Astrocyte (in vitro differentiated cells and primary cell): Measurements from ENCODE around the gene ENPP3.

Experiments
- EZH2 ChIP-seq: IDR thresholded peaks from 2 replicates; pipeline ENCODE4 v1.6.1; 2012; ENCODE audit warnings: mild to moderate bottlenecking, low read length, inconsistent platforms; ENCODE audit not compliant: insufficient read depth
- TF ChIP-seq, protein P1 (sequence below): IDR thresholded peaks from 2 replicates; pipeline ENCODE4 v1.5.1; 2011; ENCODE audit warnings: low read depth, mild to moderate bottlenecking, inconsistent platforms, low read length, moderate library complexity; ENCODE audit not compliant: insufficient read depth

DNA sequence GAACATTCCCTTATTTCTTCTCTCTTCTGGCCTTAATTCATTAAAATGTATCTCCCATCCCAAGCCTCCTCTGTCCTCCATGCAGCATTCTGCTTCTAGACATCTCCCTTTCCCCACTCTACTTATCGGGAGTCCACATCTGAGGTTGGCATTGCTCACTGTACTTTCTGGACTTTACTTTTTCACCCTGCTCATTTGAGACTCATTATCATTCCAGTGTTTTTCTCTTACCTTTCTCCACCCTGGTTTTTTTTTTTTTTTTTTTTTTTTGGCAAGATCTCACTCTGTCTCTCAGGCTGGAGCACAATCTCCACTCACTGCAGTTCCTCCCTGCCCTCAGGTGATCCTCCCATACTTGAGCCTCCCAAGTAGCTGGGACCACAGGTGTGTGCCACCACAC is 4.5 kb downstream of the ENPP3 start:
- TF ChIP-seq EZH2: no peak
- TF ChIP-seq, protein P1, sequence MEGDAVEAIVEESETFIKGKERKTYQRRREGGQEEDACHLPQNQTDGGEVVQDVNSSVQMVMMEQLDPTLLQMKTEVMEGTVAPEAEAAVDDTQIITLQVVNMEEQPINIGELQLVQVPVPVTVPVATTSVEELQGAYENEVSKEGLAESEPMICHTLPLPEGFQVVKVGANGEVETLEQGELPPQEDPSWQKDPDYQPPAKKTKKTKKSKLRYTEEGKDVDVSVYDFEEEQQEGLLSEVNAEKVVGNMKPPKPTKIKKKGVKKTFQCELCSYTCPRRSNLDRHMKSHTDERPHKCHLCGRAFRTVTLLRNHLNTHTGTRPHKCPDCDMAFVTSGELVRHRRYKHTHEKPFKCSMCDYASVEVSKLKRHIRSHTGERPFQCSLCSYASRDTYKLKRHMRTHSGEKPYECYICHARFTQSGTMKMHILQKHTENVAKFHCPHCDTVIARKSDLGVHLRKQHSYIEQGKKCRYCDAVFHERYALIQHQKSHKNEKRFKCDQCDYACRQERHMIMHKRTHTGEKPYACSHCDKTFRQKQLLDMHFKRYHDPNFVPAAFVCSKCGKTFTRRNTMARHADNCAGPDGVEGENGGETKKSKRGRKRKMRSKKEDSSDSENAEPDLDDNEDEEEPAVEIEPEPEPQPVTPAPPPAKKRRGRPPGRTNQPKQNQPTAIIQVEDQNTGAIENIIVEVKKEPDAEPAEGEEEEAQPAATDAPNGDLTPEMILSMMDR: no peak
